Measurements from ENCODE around the gene SORBS1.

DNA sequence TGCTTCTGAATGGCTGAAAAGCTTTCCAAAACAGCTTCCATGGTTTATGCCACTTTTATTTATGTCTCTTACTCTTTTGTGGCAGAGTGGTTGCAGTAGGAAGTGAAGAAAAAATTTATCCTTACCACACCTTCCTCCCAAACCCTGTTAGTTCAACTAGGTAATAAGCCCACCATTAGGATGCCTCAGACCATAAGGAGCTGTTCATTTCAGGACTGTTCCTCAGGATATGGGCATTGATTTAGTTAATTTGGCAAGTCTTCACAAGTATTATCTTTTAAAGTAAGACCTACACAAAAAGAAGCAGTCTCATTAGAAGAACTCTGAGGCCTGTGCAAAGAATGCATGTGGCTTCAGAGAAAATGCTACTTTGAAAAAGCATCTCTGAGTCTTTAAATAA is 187.5 kb downstream of the SORBS1 start:
- TF ChIP-seq, protein P1, sequence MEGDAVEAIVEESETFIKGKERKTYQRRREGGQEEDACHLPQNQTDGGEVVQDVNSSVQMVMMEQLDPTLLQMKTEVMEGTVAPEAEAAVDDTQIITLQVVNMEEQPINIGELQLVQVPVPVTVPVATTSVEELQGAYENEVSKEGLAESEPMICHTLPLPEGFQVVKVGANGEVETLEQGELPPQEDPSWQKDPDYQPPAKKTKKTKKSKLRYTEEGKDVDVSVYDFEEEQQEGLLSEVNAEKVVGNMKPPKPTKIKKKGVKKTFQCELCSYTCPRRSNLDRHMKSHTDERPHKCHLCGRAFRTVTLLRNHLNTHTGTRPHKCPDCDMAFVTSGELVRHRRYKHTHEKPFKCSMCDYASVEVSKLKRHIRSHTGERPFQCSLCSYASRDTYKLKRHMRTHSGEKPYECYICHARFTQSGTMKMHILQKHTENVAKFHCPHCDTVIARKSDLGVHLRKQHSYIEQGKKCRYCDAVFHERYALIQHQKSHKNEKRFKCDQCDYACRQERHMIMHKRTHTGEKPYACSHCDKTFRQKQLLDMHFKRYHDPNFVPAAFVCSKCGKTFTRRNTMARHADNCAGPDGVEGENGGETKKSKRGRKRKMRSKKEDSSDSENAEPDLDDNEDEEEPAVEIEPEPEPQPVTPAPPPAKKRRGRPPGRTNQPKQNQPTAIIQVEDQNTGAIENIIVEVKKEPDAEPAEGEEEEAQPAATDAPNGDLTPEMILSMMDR (IDR thresholded peaks at IDR 0.05; ENCODE audit: insufficient read depth, low read depth, low read length), result no peak
- no peak for TF ChIP-seq EZH2 (IDR thresholded peaks at IDR 0.05; ENCODE audit: insufficient read depth, low read length)

All from astrocyte (in vitro differentiated cells and primary cell).